ENCODE measurements around the gene TMEM108.

DNA sequence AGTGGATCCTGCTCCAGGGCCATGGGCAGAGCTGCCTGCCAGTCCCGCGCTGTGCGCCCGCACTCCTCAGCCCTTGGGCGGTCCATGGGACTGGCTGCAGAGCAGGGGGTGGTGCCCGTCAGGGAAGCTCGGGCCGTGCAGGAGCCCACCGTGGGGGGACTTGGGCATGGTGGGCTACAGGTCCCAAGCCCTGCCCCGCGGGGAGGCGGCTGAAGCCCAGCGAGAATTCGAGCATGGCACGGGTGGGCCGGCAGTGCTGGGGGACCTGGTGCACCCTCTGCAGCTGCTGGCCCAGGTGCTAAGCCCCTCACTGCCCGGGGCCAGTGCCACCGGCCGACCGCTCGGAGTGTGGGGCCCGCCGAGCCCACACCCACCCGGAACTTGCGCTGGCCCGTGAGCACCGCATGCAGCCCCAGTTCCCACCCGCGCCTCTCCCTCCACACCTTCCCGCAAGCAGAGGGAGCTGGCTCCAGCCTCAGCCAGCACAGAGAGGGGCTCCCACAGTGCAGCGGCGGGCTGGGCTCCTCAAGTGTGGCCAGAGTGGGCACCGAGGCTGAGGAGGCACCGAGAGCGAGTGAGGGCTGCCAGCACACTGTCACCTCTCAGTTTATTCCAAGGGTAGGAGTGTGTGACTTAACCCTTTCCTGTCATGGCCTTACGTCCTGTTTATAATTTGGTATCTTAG lies 129.3 kb downstream of the TMEM108 start:
- TF ChIP-seq POLR2AphosphoS5 (IDR thresholded peaks at IDR 0.05; ENCODE audit: low read depth, low read length) (no peak), TAF1 (IDR thresholded peaks at IDR 0.05; ENCODE audit: borderline replicate concordance, insufficient read depth, low read length) (no peak)
- TF ChIP-seq, protein P1, sequence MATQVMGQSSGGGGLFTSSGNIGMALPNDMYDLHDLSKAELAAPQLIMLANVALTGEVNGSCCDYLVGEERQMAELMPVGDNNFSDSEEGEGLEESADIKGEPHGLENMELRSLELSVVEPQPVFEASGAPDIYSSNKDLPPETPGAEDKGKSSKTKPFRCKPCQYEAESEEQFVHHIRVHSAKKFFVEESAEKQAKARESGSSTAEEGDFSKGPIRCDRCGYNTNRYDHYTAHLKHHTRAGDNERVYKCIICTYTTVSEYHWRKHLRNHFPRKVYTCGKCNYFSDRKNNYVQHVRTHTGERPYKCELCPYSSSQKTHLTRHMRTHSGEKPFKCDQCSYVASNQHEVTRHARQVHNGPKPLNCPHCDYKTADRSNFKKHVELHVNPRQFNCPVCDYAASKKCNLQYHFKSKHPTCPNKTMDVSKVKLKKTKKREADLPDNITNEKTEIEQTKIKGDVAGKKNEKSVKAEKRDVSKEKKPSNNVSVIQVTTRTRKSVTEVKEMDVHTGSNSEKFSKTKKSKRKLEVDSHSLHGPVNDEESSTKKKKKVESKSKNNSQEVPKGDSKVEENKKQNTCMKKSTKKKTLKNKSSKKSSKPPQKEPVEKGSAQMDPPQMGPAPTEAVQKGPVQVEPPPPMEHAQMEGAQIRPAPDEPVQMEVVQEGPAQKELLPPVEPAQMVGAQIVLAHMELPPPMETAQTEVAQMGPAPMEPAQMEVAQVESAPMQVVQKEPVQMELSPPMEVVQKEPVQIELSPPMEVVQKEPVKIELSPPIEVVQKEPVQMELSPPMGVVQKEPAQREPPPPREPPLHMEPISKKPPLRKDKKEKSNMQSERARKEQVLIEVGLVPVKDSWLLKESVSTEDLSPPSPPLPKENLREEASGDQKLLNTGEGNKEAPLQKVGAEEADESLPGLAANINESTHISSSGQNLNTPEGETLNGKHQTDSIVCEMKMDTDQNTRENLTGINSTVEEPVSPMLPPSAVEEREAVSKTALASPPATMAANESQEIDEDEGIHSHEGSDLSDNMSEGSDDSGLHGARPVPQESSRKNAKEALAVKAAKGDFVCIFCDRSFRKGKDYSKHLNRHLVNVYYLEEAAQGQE (IDR thresholded peaks at IDR 0.05; ENCODE audit: insufficient read depth in 1 of 2, low read depth in 2 of 2, low read length in 2 of 2): no peak
